ENCODE data around the gene RAI1. TPM values are rescaled to one million over a fixed set of nuclear protein-coding genes. Genes with fewer than 3 reads are reported as not detected.
A peak's percentile ranks its signal among the peaks of the same experiment; 100 is the strongest.

RAI1 gene
- total and polyA plus RNA-seq, 2 of the 8 experiments (the other 6 are each of a cell fraction or from before 2014, with no cell fraction given): 0.39 to 1.2 TPM

DNA sequence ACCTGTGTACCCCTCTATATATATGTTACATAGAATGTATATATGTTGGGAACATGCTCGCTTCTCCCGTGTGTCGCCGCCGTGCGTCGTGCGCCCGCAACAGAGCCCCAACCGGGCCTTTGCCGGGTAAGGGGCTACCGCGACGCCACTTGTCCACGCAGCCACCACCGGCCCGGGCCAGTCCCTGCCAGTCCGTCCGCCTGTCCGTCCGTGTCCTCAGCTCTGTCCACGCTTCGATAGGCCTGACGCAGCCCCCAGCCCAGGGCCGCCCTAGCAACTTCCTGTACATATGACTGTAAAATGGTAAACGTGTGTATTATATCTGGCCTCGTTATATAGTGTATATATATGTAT, 129.6 kb downstream of the RAI1 start:
- no peak for DNase-seq (ENCODE audit: low read depth in 1 of 2, low spot score in 2 of 2)
- no peak overlapping the region for H2AFZ ChIP-seq (ENCODE audit: low read length)
- H4K8ac ChIP-seq (ENCODE audit: extremely low read depth, insufficient read depth, low read length): peak overlapping the region; percentile 48
- H3K18ac ChIP-seq (ENCODE audit: extremely low read depth, low read length): no peak overlapping the region; the same call in 1 of the 2 replicates
- H3K36me3 ChIP-seq (ENCODE audit: control insufficient read depth in 2 of 4, insufficient read depth in 4 of 4, low read length in 3 of 4): peaks cover 10 to 25% (median 17%) of the 10 kb centered on the region in 4 experiments; a peak in 6 of 8 replicates
- no peak overlapping the region for H3K14ac ChIP-seq (ENCODE audit: insufficient read length)
- no peak for FAIRE-seq
- H3K23ac ChIP-seq (ENCODE audit: insufficient read length): no peak overlapping the region
- H3K23me2 ChIP-seq (ENCODE audit: low read depth, low read length): peaks cover 10% of the 10 kb centered on the region; the same call in 1 of the 2 replicates
- no peak overlapping the region for H2BK5ac ChIP-seq (ENCODE audit: low read depth, low read length)
- H3K79me2 ChIP-seq (ENCODE audit: control insufficient read depth in 1 of 2, insufficient read depth in 2 of 2, low read length in 2 of 2): no peaks in the 10 kb centered on the region
- no peak overlapping the region for H3K56ac ChIP-seq (replicated peaks; ENCODE audit: insufficient read length, low read depth, low read length)
- H3K4me2 ChIP-seq (ENCODE audit: insufficient read depth in 1 of 2, low read depth in 2 of 2, low read length in 2 of 2): peak overlapping the region; percentile 69 to 97
- CTCF ChIA-PET (ENCODE audit: partially characterized antibody): interaction anchor here (1.0 to 18.1 kb wide), 25 partner anchors 9 to 228 kb away, joined by 3 to 375 read pairs (median 13); partner anchors contain the start of genes ATPAF2, GID4 and SREBF1
- peaks cover 0 to 20% (median 12%) of the 10 kb centered on the region in 4 experiments; a peak in 6 of 7 replicates for H3K4me1 ChIP-seq (replicated peaks in 1 of 4; ENCODE audit: control insufficient read depth in 3 of 4, insufficient read depth in 4 of 4, low read length in 3 of 4)
- H3K27me3 ChIP-seq (replicated peaks in 1 of 4; ENCODE audit: control insufficient read depth in 3 of 4, extremely low read depth in 1 of 4, insufficient read depth in 3 of 4, low read length in 3 of 4): peaks cover 6 to 23% (median 17%) of the 10 kb centered on the region in 4 experiments
- H4K5ac ChIP-seq (ENCODE audit: insufficient read length, low read depth, low read length): no peak overlapping the region
- H3K9ac ChIP-seq (replicated peaks in 1 of 4; ENCODE audit: extremely low read depth in 1 of 4, low read depth in 3 of 4, low read length in 3 of 4): no peak overlapping the region
- peak overlapping the region; percentile 37 to 70 (median 40); a peak in 7 of 8 replicates for H3K4me3 ChIP-seq (ENCODE audit: extremely low read depth in 1 of 4, insufficient read depth in 2 of 4, low read depth in 3 of 4, low read length in 4 of 4)
- no peak overlapping the region for H2BK20ac ChIP-seq (ENCODE audit: low read length)
- H3K9me3 ChIP-seq (ENCODE audit: insufficient read depth in 2 of 2, low read depth in 1 of 2, low read length in 1 of 2): no peaks in the 10 kb centered on the region
- H2BK120ac ChIP-seq (replicated peaks; ENCODE audit: low read depth, low read length): no peak overlapping the region
- WGBS, 2 experiments (ENCODE audit: extremely low coverage in 1 of 2, insufficient coverage in 1 of 2, insufficient read length in 1 of 2, insufficient replicate concordance in 2 of 2, low coverage in 1 of 2, low lambda C conversion rate in 2 of 2, missing lambda C conversion rate in 1 of 2): 58% methylated on average over 27 of the region's 27 CpGs; no CpG with 5 or more reads in 1 of the 2 experiments
- no peak overlapping the region for H2BK15ac ChIP-seq (ENCODE audit: low read length)
- POLR2A ChIA-PET (ENCODE audit: partially characterized antibody): interaction anchor here (0.8 to 24.7 kb wide), 12 partner anchors 10 to 50 kb away, joined by 3 to 532 read pairs (median 5); partner anchors contain the start of gene SREBF1
- TF ChIP-seq POLR2AphosphoS5 (IDR thresholded peaks at IDR 0.05; ENCODE audit: low read depth, low read length): 0 out of 2 replicates have a peak, but pooled peaks have one; percentile 8
- TF ChIP-seq, protein P1, sequence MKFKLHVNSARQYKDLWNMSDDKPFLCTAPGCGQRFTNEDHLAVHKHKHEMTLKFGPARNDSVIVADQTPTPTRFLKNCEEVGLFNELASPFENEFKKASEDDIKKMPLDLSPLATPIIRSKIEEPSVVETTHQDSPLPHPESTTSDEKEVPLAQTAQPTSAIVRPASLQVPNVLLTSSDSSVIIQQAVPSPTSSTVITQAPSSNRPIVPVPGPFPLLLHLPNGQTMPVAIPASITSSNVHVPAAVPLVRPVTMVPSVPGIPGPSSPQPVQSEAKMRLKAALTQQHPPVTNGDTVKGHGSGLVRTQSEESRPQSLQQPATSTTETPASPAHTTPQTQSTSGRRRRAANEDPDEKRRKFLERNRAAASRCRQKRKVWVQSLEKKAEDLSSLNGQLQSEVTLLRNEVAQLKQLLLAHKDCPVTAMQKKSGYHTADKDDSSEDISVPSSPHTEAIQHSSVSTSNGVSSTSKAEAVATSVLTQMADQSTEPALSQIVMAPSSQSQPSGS (IDR thresholded peaks at IDR 0.05; ENCODE audit: low read length): no peak
- TF ChIP-seq SIRT6 (IDR thresholded peaks at IDR 0.05; ENCODE audit: low read length): no peak
- no peak for TF ChIP-seq RAD21 (IDR thresholded peaks at IDR 0.05 in 1 of 2, conservative IDR thresholded peaks at IDR 0.05 in 1 of 2; ENCODE audit: low read depth in 2 of 2, low read length in 2 of 2)
- no peak for TF ChIP-seq NANOG (IDR thresholded peaks at IDR 0.05; ENCODE audit: insufficient read depth, low read depth, low read length, poor library complexity, severe bottlenecking)
- no peak overlapping the region for H2AK5ac ChIP-seq (ENCODE audit: low read depth, low read length)
- peaks cover 6 to 16% of the 10 kb centered on the region in 2 experiments for H4K20me1 ChIP-seq (replicated peaks in 1 of 2; ENCODE audit: control insufficient read depth in 1 of 2, insufficient read depth in 2 of 2, low read length in 2 of 2)
- H3K4ac ChIP-seq (replicated peaks; ENCODE audit: insufficient read length, low read depth, low read length): no peak overlapping the region
- peak overlapping the region; percentile 2 for H4K91ac ChIP-seq (replicated peaks; ENCODE audit: insufficient read length, low read length)
- 0 out of 2 replicates have a peak overlapping the region, but pooled peaks have one; percentile 29 for H2BK12ac ChIP-seq (ENCODE audit: low read depth, low read length)
- H3K79me1 ChIP-seq (ENCODE audit: low read depth, low read length): no peaks in the 10 kb centered on the region
- H3K27ac ChIP-seq (ENCODE audit: low read depth, low read length): no peak overlapping the region

All from H1 (cell line).